Hepatocyte (in vitro differentiated cells): ENCODE data around the gene NPAS3. TPM values are rescaled to one million over a fixed set of nuclear protein-coding genes. Genes with fewer than 3 reads are reported as not detected.

Experiments
- DNase-seq: peaks from one replicate; pipeline ENCODE4 v3.0.0-alpha.2; 2016; ENCODE audit warnings: low spot score
- H2AFZ ChIP-seq: fragments of 200-600 bp; sonication (generic); 2 replicates; pipeline ENCODE4 v1.6.0; 2016; ENCODE audit warnings: antibody characterized with exemption, mild to moderate bottlenecking
- H3K27ac ChIP-seq: fragments of 200-600 bp; sonication (generic); 2 replicates; pipeline ENCODE4 v1.5.1; 2016; ENCODE audit warnings: mild to moderate bottlenecking
- H3K27me3 ChIP-seq: fragments of 200-600 bp; sonication (generic); 2 replicates; pipeline ENCODE4 v1.6.1; 2016
- H3K36me3 ChIP-seq: fragments of 200-600 bp; sonication (generic); replicated peaks from 2 replicates; pipeline ENCODE4 v1.5.1; 2016; ENCODE audit warnings: low read depth; ENCODE audit not compliant: insufficient read depth
- H3K4me1 ChIP-seq: fragments of 200-600 bp; sonication (generic); 2 replicates; pipeline ENCODE4 v1.5.1; 2016; ENCODE audit warnings: mild to moderate bottlenecking, moderate library complexity; ENCODE audit not compliant: insufficient read depth
- H3K4me2 ChIP-seq: fragments of 200-600 bp; sonication (generic); 2 replicates; pipeline ENCODE4 v1.6.0; 2016
- H3K4me3 ChIP-seq: fragments of 200-600 bp; sonication (generic); 2 replicates; pipeline ENCODE4 v1.5.1; 2016; ENCODE audit warnings: mild to moderate bottlenecking
- H3K79me2 ChIP-seq: fragments of 200-600 bp; sonication (generic); 2 replicates; pipeline ENCODE4 v1.6.0; 2017; ENCODE audit warnings: mild to moderate bottlenecking
- H3K9me2 ChIP-seq: fragments of 200-600 bp; sonication (generic); replicated peaks from 2 replicates; pipeline ENCODE4 v1.6.0; 2017; ENCODE audit warnings: mild to moderate bottlenecking; ENCODE audit not compliant: insufficient read depth
- H3K9me3 ChIP-seq: fragments of 200-600 bp; sonication (generic); 2 replicates; pipeline ENCODE4 v1.5.1; 2016; ENCODE audit warnings: low read depth, mild to moderate bottlenecking
- H4K20me1 ChIP-seq: fragments of 200-600 bp; sonication (generic); 2 replicates; pipeline ENCODE4 v1.6.0; 2016; ENCODE audit warnings: mild to moderate bottlenecking; ENCODE audit not compliant: insufficient read depth, poor library complexity, severe bottlenecking
- CTCF ChIP-seq: fragments of 200-600 bp; sonication (generic); IDR thresholded peaks from 2 replicates; pipeline ENCODE4 v1.5.1; 2016; ENCODE audit warnings: antibody characterized with exemption, mild to moderate bottlenecking; ENCODE audit not compliant: poor library complexity
- EZH2 ChIP-seq: fragments of 200-600 bp; sonication (generic); IDR thresholded peaks from 2 replicates; pipeline ENCODE4 v1.6.1; 2016; ENCODE audit warnings: antibody characterized with exemption, mild to moderate bottlenecking, borderline replicate concordance
- EZH2phosphoT487 ChIP-seq: fragments of 200-600 bp; sonication (generic); IDR thresholded peaks from one replicate; pipeline ENCODE4 v1.6.1; 2018; ENCODE audit warnings: antibody characterized with exemption, mild to moderate bottlenecking, low read depth, moderate library complexity; ENCODE audit not compliant: unreplicated experiment, severe bottlenecking
- WGBS: methylation state at CpG from one replicate; pipeline ENCODE4 v1.1.6; 2016; ENCODE audit warnings: low lambda C conversion rate; ENCODE audit errors: missing lambda C conversion rate; 5-methylcytosine and 5-hydroxymethylcytosine counted together
- polyA plus RNA-seq: library from polyadenylated mRNA; unstranded; fragments of >200 nt; fragmentation: Nextera tagmentation; extraction: Ambion mirVana; gene quantifications from 2 replicates; pipeline ENCODE4 v1.2.1, GENCODE V29; 2016
- total RNA-seq: library from RNA; depleted of rRNA; stranded (reverse); fragments of >200 nt; gene quantifications from 2 replicates; pipeline ENCODE4 v1.2.3, GENCODE V29; 2014

NPAS3 gene
- total and polyA plus RNA-seq, 2 experiments from 2014 or later, result 0.11 to 1.1 TPM

GRCh38 chr14:33441633-33442032 is 503.0 kb downstream of the NPAS3 start:
- Histone ChIP-seq H3K36me3 (no peaks in the 10 kb centered on the region), H3K9me2 (no peaks in the 10 kb centered on the region), H2AFZ (no peak overlapping the region), H3K27me3 (no peaks in the 10 kb centered on the region), H3K27ac (no peak overlapping the region), H3K9me3 (no peaks in the 10 kb centered on the region), H3K4me2 (no peak overlapping the region), H3K4me1 (no peaks in the 10 kb centered on the region), H3K4me3 (no peak overlapping the region), H3K79me2 (no peaks in the 10 kb centered on the region), H4K20me1 (no peaks in the 10 kb centered on the region)
- TF ChIP-seq EZH2, result no peak
- TF ChIP-seq EZH2phosphoT487, result no peak
- no peak for TF ChIP-seq CTCF
- WGBS, result 95% methylated on average over 4 of the region's 4 CpGs
- DNase-seq, result no peak

- Histone ChIP-seq H3K27ac (no peak overlapping the region), H3K36me3 (no peaks in the 10 kb centered on the region), H2AFZ (no peak overlapping the region), H3K27me3 (no peaks in the 10 kb centered on the region), H3K9me2 (no peaks in the 10 kb centered on the region), H3K9me3 (no peaks in the 10 kb centered on the region), H3K79me2 (no peaks in the 10 kb centered on the region), H3K4me2 (no peak overlapping the region), H3K4me3 (no peak overlapping the region), H3K4me1 (no peaks in the 10 kb centered on the region), H4K20me1 (no peaks in the 10 kb centered on the region)
- TF ChIP-seq EZH2phosphoT487 (no peak), EZH2 (no peak), CTCF (no peak)
- WGBS, result 73% methylated on average over 3 of the region's 3 CpGs
- no peak for DNase-seq
These were observed 505.5 kb downstream of the NPAS3 start for GRCh38 chr14:33444136-33444535.

- TF ChIP-seq EZH2 (no peak), CTCF (no peak), EZH2phosphoT487 (no peak)
- no peaks in the 10 kb centered on the region for H3K79me2 ChIP-seq
- H3K4me2 ChIP-seq, result no peak overlapping the region
- H3K4me3 ChIP-seq, result no peak overlapping the region
- H4K20me1 ChIP-seq, result no peaks in the 10 kb centered on the region
- no peaks in the 10 kb centered on the region for H3K9me3 ChIP-seq
- no peak overlapping the region for H3K27ac ChIP-seq
- no peaks in the 10 kb centered on the region for H3K9me2 ChIP-seq
- H2AFZ ChIP-seq, result no peak overlapping the region
- WGBS, result 81% methylated on average over 2 of the region's 2 CpGs
- no peak for DNase-seq
- H3K36me3 ChIP-seq, result no peaks in the 10 kb centered on the region
- no peaks in the 10 kb centered on the region for H3K27me3 ChIP-seq
- H3K4me1 ChIP-seq, result no peaks in the 10 kb centered on the region
These were observed 510.6 kb downstream of the NPAS3 start for GRCh38 chr14:33449268-33449667.
